Measurements from ENCODE around the gene GSTT4.
"Not testable (repeated sequence)": the region's sequence is repeated elsewhere in the genome, so short reads cannot be mapped to it uniquely, and the experiment has no call there.

Gene GSTT4

DNA sequence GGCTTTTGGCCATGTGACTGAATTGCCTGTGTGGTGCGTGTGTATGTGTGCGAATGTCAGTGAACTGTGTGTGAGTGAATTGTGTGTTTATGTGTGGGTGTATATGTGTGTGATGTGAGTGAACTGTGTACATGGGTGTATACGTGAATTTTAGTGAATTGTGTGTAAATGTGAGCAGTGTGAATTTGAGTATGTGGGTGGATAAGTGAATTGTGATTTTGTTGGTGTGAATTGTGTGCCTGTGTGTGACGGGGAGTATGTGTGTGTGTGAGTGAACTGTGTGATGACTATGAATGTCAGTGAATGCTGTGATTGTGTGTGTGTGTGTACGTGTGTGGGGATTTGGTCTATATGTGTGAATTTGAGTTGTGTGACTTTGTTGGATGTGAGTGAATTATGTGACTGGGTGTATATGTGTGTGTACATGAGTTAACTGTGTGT is 35.0 kb downstream of the GSTT4 start:
- Histone ChIP-seq H3K27ac (ENCODE audit: low read depth, low read length) (no peak overlapping the region), H3K9ac (ENCODE audit: low read depth, low read length) (no peak overlapping the region), H3K4me1 (ENCODE audit: control insufficient read depth, insufficient read depth, low read length) (no peaks in the 10 kb centered on the region), H3K27me3 (ENCODE audit: control insufficient read depth, insufficient read depth, low read length) (no peaks in the 10 kb centered on the region), H3K9me3 (ENCODE audit: control insufficient read depth, insufficient read depth, low read length) (no peaks in the 10 kb centered on the region), H3K4me3 (ENCODE audit: low read depth, low read length) (no peak overlapping the region), H3K36me3 (ENCODE audit: control insufficient read depth, insufficient read depth, low read length) (peaks cover 31% of the 10 kb centered on the region)

DNA sequence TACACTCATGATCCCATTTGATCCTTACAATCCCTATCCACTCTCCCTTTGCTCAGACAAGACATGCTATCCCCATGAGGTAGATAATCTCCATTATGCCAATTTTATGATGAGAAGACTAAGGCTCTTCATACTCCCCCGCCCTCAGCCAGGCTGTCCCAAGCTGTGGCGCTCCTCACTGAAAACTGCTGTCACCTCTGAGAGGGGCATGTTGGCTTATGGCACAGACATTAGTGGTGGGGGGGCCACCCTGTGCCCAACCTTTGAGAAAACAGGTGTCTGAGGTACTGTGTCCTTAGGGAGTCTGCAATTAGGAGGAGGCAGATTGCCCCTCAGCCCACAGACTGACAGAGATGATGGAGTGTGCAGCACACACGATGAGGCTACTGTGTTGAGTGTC is 36.2 kb downstream of the GSTT4 start:
- H3K9me3 ChIP-seq (ENCODE audit: control insufficient read depth, insufficient read depth, low read length) = no peaks in the 10 kb centered on the region
- H3K27me3 ChIP-seq (ENCODE audit: control insufficient read depth, insufficient read depth, low read length) = no peaks in the 10 kb centered on the region
- no peak overlapping the region for H3K27ac ChIP-seq (ENCODE audit: low read depth, low read length)
- no peak overlapping the region for H3K4me3 ChIP-seq (ENCODE audit: low read depth, low read length)
- H3K4me1 ChIP-seq (ENCODE audit: control insufficient read depth, insufficient read depth, low read length) = no peaks in the 10 kb centered on the region
- H3K9ac ChIP-seq (ENCODE audit: low read depth, low read length) = no peak overlapping the region
- peaks cover 31% of the 10 kb centered on the region for H3K36me3 ChIP-seq (ENCODE audit: control insufficient read depth, insufficient read depth, low read length)

- not testable (repeated sequence) for H3K9me3 ChIP-seq (ENCODE audit: control insufficient read depth, insufficient read depth, low read length); H3K4me3 ChIP-seq (ENCODE audit: low read depth, low read length); H3K9ac ChIP-seq (ENCODE audit: low read depth, low read length); H3K27ac ChIP-seq (ENCODE audit: low read depth, low read length); H3K27me3 ChIP-seq (ENCODE audit: control insufficient read depth, insufficient read depth, low read length); H3K4me1 ChIP-seq (ENCODE audit: control insufficient read depth, insufficient read depth, low read length)
- H3K36me3 ChIP-seq (ENCODE audit: control insufficient read depth, insufficient read depth, low read length) = peaks cover 27% of the 10 kb centered on the region
Observed at GRCh38 chr22:23966568-23966967, 38.7 kb downstream of the GSTT4 start, which contains the start of gene DDTL. DDTL (plus strand) TSS chr22:23966888; CDS start chr22:23966915, 27 bp downstream.

DNA sequence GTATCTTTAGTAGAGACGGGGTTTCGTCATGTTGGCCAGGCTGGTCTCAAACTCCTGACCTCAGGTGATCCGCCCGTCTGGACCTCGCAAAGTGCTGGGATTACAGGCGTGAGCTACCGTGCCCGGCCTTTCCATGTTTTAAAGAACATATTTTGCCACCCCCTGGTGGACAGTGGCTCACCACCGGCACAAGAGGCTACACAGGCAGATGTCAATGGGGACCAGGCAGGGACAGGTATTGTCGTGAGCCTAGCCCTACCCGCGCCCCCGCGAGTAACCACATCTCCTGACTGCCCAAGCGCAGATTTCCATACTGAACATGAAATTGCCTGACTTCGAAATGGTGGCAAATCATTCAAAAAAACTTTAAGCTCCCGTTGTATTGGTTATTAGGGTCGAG is 39.2 kb downstream of the GSTT4 start:
- H3K4me1 ChIP-seq (ENCODE audit: control insufficient read depth, insufficient read depth, low read length); H3K9ac ChIP-seq (ENCODE audit: low read depth, low read length); H3K27me3 ChIP-seq (ENCODE audit: control insufficient read depth, insufficient read depth, low read length); H3K27ac ChIP-seq (ENCODE audit: low read depth, low read length); H3K4me3 ChIP-seq (ENCODE audit: low read depth, low read length); H3K9me3 ChIP-seq (ENCODE audit: control insufficient read depth, insufficient read depth, low read length): not testable (repeated sequence)
- peaks cover 22% of the 10 kb centered on the region for H3K36me3 ChIP-seq (ENCODE audit: control insufficient read depth, insufficient read depth, low read length)

GRCh38 chr22:23961084-23961771 is 44.0 kb downstream of the GSTT4 start, which contains the start of gene GSTT2B:
GSTT2B (minus strand) TSS chr22:23961195; CDS start chr22:23961131, 64 bp downstream.
- not testable (repeated sequence) for H3K9me3 ChIP-seq (ENCODE audit: control insufficient read depth, insufficient read depth, low read length); H3K4me3 ChIP-seq (ENCODE audit: low read depth, low read length); H3K27me3 ChIP-seq (ENCODE audit: control insufficient read depth, insufficient read depth, low read length); H3K4me1 ChIP-seq (ENCODE audit: control insufficient read depth, insufficient read depth, low read length); H3K9ac ChIP-seq (ENCODE audit: low read depth, low read length); H3K27ac ChIP-seq (ENCODE audit: low read depth, low read length); H3K36me3 ChIP-seq (ENCODE audit: control insufficient read depth, insufficient read depth, low read length)

GRCh38 chr22:23956301-23956900 is 48.9 kb downstream of the GSTT4 start:
- H3K27me3 ChIP-seq (ENCODE audit: control insufficient read depth, insufficient read depth, low read length); H3K36me3 ChIP-seq (ENCODE audit: control insufficient read depth, insufficient read depth, low read length); H3K9me3 ChIP-seq (ENCODE audit: control insufficient read depth, insufficient read depth, low read length): not testable (repeated sequence)
- Histone ChIP-seq H3K9ac (ENCODE audit: low read depth, low read length) (0 out of 2 replicates have a peak overlapping the region, but pooled peaks have one; percentile 15), H3K27ac (ENCODE audit: low read depth, low read length) (peak overlapping the region; percentile 94), H3K4me3 (ENCODE audit: low read depth, low read length) (peak overlapping the region; percentile 34; the same call in 1 of the 2 replicates), H3K4me1 (ENCODE audit: control insufficient read depth, insufficient read depth, low read length) (peaks cover 13% of the 10 kb centered on the region)

DNA sequence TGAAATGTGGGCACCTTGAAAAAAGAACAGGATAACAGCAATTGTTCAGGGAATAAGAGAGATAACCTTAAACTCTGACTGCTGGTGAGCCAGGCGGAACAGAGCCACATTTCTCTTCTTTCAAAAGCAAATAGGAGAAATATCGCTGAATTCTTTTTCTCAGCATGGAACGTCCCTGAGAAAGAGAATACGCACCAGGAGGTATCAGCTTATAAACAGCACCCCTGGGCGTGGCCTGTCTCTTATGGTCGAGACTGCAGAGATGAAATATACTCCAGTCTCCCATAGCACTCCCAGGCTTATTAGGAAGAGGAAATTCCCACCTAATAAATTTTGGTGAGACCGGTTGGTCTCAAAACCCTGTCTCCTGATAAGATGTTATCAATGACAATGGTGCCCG is 49.4 kb downstream of the GSTT4 start:
- peaks cover 13% of the 10 kb centered on the region for H3K4me1 ChIP-seq (ENCODE audit: control insufficient read depth, insufficient read depth, low read length)
- not testable (repeated sequence) for H3K9me3 ChIP-seq (ENCODE audit: control insufficient read depth, insufficient read depth, low read length); H3K9ac ChIP-seq (ENCODE audit: low read depth, low read length); H3K36me3 ChIP-seq (ENCODE audit: control insufficient read depth, insufficient read depth, low read length); H3K27me3 ChIP-seq (ENCODE audit: control insufficient read depth, insufficient read depth, low read length)
- peak overlapping the region; percentile 31; the same call in 1 of the 2 replicates for H3K4me3 ChIP-seq (ENCODE audit: low read depth, low read length)
- H3K27ac ChIP-seq (ENCODE audit: low read depth, low read length) = peak overlapping the region; percentile 94

GRCh38 chr22:23954991-23955305 is 50.3 kb downstream of the GSTT4 start:
- H3K9ac ChIP-seq (ENCODE audit: low read depth, low read length); H3K4me3 ChIP-seq (ENCODE audit: low read depth, low read length); H3K36me3 ChIP-seq (ENCODE audit: control insufficient read depth, insufficient read depth, low read length); H3K9me3 ChIP-seq (ENCODE audit: control insufficient read depth, insufficient read depth, low read length); H3K27me3 ChIP-seq (ENCODE audit: control insufficient read depth, insufficient read depth, low read length): not testable (repeated sequence)
- Histone ChIP-seq H3K4me1 (ENCODE audit: control insufficient read depth, insufficient read depth, low read length) (peaks cover 13% of the 10 kb centered on the region), H3K27ac (ENCODE audit: low read depth, low read length) (peak overlapping the region; percentile 94)

DNA sequence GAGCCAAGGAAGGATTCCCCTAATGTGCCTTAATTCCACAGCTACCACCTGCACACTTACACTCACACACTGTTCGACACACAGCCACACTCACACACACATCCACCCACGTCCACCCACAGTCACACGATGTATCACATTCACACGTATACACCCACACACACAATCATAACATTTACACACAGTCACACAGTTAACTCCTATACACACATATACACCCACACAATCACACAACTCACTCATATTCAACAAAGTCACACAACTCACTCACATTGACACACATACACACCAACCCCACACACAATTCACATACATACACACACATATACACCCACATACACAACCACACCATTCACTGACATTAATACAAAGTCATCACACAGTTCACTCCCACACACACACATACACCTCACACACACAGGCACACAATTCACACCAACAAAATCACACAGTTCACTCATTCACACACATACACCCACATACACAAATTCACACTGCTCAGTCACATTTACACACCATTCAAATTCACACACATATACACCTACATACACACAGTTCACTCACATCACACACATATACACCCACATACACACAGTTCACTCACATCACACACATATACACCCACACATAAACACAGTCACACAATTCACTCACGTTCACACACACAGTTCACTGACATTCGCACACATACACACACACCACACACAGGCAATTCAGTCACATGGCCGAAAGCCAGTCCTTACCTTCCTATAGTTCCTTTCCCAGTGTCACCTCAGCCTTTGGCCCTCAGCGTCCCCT is 50.9 kb downstream of the GSTT4 start:
- Histone ChIP-seq H3K4me1 (ENCODE audit: control insufficient read depth, insufficient read depth, low read length) (peaks cover 13% of the 10 kb centered on the region), H3K27ac (ENCODE audit: low read depth, low read length) (peak overlapping the region; percentile 94)
- H3K9me3 ChIP-seq (ENCODE audit: control insufficient read depth, insufficient read depth, low read length); H3K4me3 ChIP-seq (ENCODE audit: low read depth, low read length); H3K27me3 ChIP-seq (ENCODE audit: control insufficient read depth, insufficient read depth, low read length); H3K36me3 ChIP-seq (ENCODE audit: control insufficient read depth, insufficient read depth, low read length); H3K9ac ChIP-seq (ENCODE audit: low read depth, low read length): not testable (repeated sequence)

DNA sequence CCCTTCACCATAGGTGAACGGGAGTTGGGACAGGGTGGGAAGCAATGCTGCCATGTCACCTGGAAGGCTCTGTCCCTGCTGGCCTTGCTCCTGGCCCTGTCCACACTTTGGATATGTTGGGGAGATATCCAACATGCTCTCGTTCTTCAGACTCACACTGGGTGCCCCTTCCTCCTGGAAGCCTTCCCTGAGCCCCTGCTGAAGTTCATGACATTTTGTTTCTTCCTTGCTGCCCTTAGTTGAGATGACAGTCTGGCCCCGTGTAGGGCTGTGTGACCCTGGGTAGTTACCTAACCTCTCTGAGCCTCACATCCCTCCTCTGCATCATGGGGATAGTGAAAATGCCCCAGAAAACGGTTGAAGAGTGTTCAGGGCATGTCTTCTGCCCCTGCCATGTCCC is 51.8 kb downstream of the GSTT4 start:
- not testable (repeated sequence) for H3K27ac ChIP-seq (ENCODE audit: low read depth, low read length); H3K9me3 ChIP-seq (ENCODE audit: control insufficient read depth, insufficient read depth, low read length); H3K4me3 ChIP-seq (ENCODE audit: low read depth, low read length); H3K27me3 ChIP-seq (ENCODE audit: control insufficient read depth, insufficient read depth, low read length); H3K36me3 ChIP-seq (ENCODE audit: control insufficient read depth, insufficient read depth, low read length); H3K9ac ChIP-seq (ENCODE audit: low read depth, low read length)
- H3K4me1 ChIP-seq (ENCODE audit: control insufficient read depth, insufficient read depth, low read length) = peaks cover 13% of the 10 kb centered on the region

DNA sequence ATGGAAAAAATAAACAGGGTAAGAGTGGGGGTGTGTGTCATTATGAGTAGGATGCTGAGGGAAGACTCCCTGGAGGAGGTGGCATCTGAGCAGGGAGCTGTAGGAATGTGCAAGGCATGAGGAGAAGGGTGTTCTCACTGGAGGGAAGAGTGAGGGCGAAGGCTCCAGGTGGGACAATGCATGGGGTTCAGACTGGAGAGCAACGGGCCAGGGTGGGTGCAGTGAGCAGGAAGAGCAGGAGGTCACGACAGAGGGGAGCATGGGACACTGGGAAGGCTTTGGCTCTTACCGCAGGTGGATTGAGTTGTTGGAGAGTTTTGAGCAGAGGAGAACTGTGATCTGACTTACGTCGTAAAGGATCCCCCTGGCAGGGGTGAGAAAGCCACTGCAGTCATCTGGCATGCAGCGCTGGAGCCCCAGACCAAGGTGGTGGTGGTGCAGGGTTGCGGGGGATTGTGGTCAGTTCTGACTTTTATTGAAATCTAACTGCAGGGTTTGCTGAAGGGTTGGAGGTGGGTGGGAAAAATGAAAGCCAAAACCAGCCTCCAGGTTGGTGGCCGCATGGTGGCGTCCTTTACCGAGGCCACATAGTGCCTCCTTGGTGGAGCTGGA is 52.4 kb downstream of the GSTT4 start:
- H3K36me3 ChIP-seq (ENCODE audit: control insufficient read depth, insufficient read depth, low read length); H3K27ac ChIP-seq (ENCODE audit: low read depth, low read length); H3K9me3 ChIP-seq (ENCODE audit: control insufficient read depth, insufficient read depth, low read length); H3K4me3 ChIP-seq (ENCODE audit: low read depth, low read length); H3K9ac ChIP-seq (ENCODE audit: low read depth, low read length); H3K27me3 ChIP-seq (ENCODE audit: control insufficient read depth, insufficient read depth, low read length): not testable (repeated sequence)
- peaks cover 13% of the 10 kb centered on the region for H3K4me1 ChIP-seq (ENCODE audit: control insufficient read depth, insufficient read depth, low read length)

Data from HUES48 (cell line).